ENCODE results near the gene CAPZB. TPM values are rescaled to one million over a fixed set of nuclear protein-coding genes. Genes with fewer than 3 reads are reported as not detected.

CAPZB gene
- total RNA-seq, 4 donors from 2014 or later: 84.2 to 119 (median 102) TPM

GRCh38 chr1:19325958-19326747 lies 159.2 kb downstream of the CAPZB start:
- no peak for TF ChIP-seq CTCF (IDR thresholded peaks at IDR 0.05; ENCODE audit: low read depth)

- TF ChIP-seq CTCF (IDR thresholded peaks at IDR 0.05; ENCODE audit: low read depth): no peak
Observed at GRCh38 chr1:19325368-19325957, 159.9 kb downstream of the CAPZB start.

- TF ChIP-seq CTCF (IDR thresholded peaks at IDR 0.05; ENCODE audit: low read depth): no peak
Observed at GRCh38 chr1:19324665-19324990, 160.7 kb downstream of the CAPZB start.

- TF ChIP-seq CTCF (IDR thresholded peaks at IDR 0.05; ENCODE audit: low read depth): no peak
Observed at GRCh38 chr1:19323987-19324664, 161.2 kb downstream of the CAPZB start.

- TF ChIP-seq CTCF (IDR thresholded peaks at IDR 0.05; ENCODE audit: low read depth): no peak
Observed at GRCh38 chr1:19322481-19322880, 162.9 kb downstream of the CAPZB start.

- TF ChIP-seq CTCF (IDR thresholded peaks at IDR 0.05; ENCODE audit: low read depth): no peak
Observed at GRCh38 chr1:19321071-19321470, 164.3 kb downstream of the CAPZB start.

GRCh38 chr1:19319196-19319595 lies 166.1 kb downstream of the CAPZB start:
- TF ChIP-seq CTCF (IDR thresholded peaks at IDR 0.05; ENCODE audit: low read depth): no peak

Data from subcutaneous adipose tissue (tissue), 4 donors.